ENCODE measurements around the gene METRN.

The METRN gene

DNA sequence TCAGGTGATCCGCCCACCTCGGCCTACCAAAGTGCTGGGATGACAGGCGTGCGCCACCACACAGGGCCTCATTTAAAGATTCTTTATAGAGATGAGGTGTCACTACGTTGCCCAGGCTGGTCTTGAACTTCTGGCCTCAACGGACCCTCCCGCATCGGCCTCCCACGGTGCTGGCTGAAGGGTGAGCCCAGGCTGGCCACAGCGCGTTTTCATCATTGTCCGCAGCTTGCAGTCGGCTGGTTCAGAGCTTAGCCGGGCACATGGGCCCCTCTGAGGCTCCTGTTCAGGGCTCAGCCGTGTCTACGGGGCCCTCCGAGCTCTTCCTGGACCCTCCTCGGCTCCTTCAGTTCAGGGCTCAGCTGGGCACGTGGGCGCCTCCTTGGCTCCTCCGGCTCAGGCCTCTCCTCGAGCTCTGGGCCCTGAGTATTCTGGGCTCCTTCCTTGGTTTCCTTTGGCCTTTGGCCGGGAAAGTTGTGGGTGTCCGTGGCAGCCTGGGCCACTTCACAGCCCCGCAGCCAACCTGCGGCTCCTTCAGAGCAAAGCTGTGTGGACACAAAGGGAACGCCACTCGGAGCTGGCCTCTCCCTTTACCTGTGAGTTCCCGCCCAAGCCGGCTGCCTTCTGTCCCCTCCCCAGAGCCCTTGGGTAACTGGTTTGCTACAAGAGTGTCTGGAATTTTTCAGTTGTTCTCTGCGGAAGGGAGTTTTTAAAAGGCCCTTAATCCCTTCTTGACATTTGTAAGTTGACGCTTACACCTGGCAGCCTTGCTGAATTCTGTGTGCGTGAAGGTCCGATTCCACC is 44.4 kb downstream of the METRN start:
- DNase-seq (ENCODE audit: low read depth in 2 of 2): no peak

DNA sequence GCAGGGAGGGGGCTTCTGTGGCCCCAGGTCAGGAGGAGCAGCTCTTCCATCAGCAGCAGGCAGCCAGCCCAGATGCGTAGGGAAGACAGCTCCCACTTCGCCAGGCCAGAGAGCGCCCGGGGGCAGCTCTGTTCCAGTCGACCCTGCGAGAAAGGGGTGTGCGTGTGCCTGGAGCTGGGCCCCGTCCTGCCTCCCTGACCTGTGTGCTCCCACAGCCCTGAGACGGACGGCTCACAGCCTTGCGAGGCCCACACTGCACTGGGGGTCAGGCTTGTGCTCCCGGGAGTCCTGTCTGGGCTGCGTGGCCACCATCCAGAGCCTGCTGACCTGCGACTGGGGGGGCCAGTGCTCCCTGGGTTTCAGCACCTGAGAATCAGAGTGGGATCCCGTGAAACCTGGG is 45.1 kb downstream of the METRN start:
- DNase-seq (ENCODE audit: low read depth in 2 of 2): no peak

DNA sequence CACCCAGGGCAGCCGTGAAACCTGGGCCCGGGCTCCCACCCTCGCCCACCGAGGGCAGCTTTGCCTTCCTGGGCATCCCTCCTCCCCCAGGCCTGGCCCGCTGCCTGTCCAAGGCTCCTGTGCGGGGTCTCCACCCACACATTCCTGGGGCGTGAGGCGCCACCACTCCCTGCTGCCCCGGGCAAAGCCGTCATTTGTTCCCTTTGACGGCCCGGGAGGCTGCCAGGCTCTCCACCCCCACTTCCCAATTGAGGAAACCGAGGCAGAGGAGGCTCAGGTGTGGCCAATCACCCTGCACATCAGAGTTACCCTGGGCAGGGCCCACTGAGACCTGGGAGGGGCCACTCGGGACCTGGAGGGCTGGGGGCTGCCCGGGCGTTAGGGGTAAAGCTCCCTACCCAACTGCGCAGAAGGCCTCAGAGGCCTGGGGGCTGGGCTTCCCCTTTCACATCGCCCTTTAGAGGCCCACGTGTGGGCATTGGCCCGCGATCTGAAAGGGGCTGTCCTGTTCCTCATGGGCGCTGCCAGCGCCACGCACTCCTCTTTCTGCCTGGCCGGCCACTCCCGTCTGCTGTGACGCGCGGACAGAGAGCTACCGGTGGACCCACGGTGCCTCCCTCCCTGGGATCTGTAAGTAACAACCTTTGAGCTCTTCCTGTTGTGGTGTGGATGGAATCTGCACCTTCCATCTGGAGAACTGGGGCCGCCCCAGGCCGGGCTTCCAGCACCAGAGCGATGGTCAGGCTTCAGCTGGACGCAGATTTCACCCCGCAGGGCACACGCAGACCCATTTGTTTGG is 45.8 kb downstream of the METRN start, which contains the start of gene MSLN:
MSLN (plus strand) TSS at position 190 of the 799 bp plus-strand sequence. CDS start 1,947 bp downstream, outside the sequence.
- DNase-seq (ENCODE audit: low read depth in 2 of 2): no peak

DNA sequence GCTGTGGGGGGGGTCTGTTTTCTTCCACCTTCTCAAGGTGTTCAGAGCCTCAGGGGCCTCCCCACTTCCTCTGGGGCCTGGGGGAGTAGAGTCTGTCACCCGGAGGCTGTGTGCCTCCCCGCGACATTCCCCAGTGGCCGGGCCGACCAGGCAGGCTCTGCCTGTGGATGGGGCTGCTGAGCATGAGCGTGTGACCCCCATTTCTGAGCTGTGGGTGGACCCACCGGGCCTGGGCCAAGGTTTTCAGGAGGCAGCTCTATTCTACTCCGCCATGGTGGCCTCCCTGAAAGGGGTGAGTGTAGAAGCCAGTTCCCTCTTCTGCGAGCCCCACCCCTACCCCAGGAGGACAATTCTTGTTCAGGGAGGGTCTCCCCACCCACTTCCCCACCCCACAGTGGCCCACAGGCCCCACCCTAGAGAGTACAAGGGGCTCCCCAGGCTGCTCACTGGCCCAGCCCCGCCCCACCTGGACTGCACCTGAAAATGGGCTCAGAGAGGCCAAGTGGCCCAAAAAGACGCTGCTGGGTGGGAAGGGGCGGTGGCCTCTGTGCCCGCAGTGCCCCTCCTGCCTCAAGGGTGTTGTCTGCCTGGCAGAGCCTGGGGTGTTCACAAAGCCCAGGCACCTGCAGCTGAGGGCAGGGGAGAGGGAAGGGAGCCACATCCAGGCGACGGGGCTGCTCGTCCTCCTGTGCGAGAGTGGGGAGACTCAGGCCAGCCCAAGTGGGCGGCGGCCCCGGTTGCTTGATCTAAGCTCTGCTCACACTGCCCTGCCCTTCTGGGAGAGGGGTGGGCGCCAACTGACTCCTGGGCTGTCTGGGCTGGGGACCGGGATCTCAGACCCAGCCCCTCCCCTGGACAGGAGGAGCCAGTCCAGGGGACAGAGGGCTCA is 47.0 kb downstream of the METRN start:
- DNase-seq (ENCODE audit: low read depth in 2 of 2): no peak

DNA sequence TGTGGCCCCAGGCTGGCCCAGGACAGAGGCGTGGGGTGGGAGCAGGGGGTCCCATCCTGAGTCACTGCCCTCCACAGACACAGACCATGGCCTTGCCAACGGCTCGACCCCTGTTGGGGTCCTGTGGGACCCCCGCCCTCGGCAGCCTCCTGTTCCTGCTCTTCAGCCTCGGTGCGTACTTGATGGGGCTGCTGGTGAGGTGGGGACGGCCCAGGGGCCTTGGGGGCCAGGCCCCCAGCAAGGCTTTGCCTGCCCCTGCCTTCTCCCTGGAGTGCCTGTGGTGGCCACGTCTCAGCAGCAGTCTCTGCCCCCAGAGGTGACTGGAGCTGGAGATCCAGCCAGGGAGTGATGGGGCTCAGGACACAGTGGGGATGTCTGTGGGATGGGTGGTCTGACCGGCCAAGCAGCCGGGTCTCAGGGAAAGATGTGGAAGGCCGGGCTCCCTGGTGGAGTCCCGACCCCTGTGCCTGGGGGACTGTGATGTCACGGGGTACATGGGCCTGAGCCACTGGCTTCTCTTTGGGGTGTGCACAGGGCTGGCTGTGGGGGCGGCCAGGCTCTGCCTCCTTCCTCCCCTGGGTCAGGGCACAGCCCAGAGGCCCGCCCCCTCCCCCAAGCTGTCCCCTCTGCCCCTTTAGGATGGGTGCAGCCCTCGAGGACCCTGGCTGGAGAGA is 47.8 kb downstream of the METRN start:
- DNase-seq (ENCODE audit: low read depth in 2 of 2): no peak

DNA sequence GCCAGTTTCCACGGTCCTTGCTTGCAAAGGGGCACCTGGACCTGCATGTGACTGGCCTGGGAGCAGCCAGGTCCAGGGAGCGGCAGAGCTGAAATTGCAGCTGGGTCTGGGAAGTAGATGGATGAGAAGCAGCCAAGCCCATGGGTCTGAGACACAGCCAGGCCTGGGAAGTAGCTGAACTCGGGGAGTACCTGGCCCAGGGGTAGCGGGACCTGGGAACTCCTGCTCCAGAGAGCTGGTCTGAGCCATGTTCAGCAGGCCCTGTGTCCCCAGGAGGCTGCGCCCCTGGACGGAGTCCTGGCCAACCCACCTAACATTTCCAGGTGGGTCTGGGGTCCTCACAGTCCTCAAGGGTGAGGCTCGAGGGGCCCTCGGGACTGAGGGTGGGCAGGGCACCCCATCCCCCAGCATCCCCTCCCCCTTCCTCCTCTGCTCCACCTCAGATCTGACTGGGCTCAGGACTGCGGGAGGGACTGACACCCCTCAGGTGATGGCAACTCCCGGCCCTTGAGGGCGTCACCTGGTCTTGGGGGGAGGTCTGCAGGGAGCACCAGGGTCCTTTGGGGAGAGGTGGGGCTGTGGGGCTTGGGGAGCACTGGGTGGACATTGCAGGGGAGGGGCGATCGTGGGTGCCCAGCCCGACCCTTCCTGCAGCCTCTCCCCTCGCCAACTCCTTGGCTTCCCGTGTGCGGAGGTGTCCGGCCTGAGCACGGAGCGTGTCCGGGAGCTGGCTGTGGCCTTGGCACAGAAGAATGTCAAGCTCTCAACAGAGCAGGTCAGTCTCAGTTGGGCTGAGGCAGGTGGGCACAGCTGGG is 48.7 kb downstream of the METRN start:
- DNase-seq (ENCODE audit: low read depth in 2 of 2): no peak

DNA sequence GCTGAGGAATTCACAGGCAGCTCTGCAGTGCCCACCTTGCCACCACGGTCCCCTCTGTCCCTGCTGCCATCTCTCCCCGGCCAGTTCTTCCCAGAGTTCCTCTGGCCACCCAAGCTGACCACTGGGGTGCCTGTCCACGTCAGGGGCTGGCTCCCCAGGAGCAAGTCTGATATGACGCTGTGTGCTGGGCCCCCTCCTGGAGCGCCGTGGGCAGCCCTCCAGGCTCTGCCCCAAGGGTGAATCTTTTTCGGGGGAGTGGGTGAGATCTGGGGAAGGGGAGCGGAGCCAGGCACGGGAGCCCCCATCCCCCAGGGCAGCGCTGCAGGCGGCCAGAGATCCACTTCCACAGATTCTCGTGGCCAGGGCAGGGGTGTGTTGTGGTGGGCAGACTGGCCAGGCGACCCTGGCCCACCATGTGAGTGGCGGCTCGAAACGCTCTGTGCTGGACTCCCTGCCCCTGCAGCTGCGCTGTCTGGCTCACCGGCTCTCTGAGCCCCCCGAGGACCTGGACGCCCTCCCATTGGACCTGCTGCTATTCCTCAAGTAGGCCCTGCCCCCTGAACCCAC is 49.3 kb downstream of the METRN start:
- no peak for DNase-seq (ENCODE audit: low read depth in 2 of 2)

DNA sequence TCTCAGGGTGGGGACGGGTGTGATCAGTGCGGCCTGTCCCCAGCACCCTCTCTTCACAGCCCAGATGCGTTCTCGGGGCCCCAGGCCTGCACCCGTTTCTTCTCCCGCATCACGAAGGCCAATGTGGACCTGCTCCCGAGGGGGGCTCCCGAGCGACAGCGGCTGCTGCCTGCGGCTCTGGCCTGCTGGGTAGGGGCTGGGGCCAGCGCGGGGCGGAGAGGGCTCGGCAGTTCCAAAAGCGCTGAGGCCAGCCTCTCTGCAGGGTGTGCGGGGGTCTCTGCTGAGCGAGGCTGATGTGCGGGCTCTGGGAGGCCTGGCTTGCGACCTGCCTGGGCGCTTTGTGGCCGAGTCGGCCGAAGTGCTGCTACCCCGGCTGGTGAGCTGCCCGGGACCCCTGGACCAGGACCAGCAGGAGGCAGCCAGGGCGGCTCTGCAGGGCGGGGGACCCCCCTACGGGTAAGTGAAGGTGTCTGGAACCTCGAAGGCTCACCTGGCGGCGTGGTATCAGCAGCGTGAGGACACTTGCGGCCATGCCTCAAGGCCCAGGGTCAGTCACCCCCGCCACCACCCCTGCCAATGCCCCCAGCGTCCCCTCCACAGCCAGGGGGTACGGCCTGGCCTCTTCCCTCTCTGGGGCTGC is 50.0 kb downstream of the METRN start:
- DNase-seq (ENCODE audit: low read depth in 2 of 2): no peak

DNA sequence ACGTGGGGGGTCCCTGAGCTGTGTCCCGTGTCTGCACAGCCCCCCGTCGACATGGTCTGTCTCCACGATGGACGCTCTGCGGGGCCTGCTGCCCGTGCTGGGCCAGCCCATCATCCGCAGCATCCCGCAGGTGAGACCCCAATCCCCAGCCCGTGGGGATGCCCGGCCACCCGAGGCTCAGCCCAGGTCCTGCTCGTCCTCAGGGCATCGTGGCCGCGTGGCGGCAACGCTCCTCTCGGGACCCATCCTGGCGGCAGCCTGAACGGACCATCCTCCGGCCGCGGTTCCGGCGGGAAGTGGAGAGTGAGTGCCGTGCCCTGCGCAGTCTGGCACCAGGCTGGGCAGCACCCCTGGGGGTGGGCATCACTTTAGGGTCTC is 50.6 kb downstream of the METRN start:
- DNase-seq (ENCODE audit: low read depth in 2 of 2): no peak

DNA sequence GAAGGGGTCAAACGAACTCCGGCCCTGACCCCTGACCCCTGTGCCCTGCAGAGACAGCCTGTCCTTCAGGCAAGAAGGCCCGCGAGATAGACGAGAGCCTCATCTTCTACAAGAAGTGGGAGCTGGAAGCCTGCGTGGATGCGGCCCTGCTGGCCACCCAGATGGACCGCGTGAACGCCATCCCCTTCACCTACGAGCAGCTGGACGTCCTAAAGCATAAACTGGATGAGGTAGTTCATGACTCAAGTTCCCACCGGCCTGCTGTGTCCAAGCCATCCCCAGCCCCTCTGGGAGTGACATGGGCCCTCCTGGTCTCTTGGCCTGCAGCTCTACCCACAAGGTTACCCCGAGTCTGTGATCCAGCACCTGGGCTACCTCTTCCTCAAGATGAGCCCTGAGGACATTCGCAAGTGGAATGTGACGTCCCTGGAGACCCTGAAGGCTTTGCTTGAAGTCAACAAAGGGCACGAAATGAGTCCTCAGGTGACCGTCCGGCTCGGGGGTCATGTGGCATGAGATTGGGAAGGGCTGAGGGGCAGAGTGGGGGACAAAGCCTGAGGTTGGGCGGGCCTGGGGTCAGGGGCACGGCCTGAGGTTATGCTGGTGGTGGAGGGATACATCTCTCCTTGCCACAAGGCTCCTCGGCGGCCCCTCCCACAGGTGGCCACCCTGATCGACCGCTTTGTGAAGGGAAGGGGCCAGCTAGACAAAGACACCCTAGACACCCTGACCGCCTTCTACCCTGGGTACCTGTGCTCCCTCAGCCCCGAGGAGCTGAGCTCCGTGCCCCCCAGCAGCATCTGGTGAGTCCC is 51.3 kb downstream of the METRN start:
- no peak for DNase-seq (ENCODE audit: low read depth in 2 of 2)

DNA sequence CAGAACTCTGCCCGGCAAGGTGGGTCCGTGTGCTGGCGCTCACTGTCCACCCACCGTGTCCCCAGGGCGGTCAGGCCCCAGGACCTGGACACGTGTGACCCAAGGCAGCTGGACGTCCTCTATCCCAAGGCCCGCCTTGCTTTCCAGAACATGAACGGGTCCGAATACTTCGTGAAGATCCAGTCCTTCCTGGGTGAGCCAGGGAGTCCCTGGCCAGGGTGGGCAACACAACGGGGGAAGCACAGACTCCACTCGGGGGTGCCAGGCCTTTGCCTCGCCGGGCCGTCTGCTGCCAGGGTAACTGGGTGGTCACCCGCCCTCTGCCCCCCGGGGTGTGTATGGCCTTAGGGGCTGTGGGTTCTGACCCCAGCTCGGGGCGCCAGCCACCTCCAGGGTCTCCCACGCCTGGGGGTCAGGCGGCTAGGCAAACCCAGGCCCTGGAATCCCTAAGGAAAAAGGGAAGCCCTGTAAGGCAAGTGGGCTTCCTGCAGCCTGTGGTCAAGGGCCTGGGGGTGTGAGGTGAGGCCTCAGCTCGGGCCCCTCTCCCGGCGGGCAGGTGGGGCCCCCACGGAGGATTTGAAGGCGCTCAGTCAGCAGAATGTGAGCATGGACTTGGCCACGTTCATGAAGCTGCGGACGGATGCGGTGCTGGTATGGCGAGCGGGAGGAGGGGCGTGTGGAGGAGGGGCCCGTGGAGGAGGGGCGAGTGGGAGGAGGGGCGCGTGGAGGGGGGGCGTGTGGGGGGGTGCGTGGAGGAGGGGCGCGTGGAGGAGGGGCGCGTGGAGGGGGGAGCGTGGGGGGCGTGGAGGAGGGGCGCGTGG is 52.1 kb downstream of the METRN start:
- no peak for DNase-seq (ENCODE audit: low read depth in 2 of 2)

DNA sequence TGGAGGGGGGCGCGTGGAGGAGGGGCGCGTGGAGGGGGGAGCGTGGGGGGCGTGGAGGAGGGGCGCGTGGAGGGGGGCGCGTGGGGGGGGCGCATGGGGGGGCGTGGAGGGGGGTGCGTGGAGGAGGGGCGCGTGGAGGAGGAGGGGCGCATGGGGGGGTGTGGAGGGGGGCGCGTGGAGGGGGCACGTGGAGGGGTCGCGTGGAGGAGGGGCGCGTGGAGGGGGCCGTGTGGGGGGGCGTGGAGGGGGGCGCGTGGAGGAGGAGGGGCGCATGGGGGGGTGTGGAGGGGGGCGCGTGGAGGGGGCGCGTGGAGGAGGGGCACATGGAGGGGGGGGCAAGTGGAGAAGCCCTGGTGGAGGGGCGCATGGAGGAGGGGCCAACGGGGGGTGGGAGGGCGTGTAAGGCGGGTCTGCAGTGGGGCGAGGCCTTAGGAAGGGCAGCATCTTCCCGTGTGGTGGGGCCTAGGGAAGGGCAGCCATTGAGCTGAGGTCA is 52.9 kb downstream of the METRN start:
- DNase-seq (ENCODE audit: low read depth in 2 of 2): no peak

DNA sequence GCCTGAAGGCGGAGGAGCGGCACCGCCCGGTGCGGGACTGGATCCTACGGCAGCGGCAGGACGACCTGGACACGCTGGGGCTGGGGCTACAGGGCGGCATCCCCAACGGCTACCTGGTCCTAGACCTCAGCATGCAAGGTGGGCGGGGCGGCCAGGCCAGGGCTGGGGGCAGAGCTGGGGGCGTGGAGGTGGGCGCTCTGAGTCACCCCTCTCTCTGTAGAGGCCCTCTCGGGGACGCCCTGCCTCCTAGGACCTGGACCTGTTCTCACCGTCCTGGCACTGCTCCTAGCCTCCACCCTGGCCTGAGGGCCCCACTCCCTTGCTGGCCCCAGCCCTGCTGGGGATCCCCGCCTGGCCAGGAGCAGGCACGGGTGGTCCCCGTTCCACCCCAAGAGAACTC is 53.5 kb downstream of the METRN start:
- DNase-seq (ENCODE audit: low read depth in 2 of 2): no peak

Measured in activated CD4-positive, alpha-beta T cell treated with anti-CD3 and anti-CD28 coated beads for 24 hours (primary cell).